Memory B cell (primary cell): Measurements from ENCODE around the gene PLEKHA4.
"Not testable (repeated sequence)": the region's sequence is repeated elsewhere in the genome, so short reads cannot be mapped to it uniquely, and the experiment has no call there.

ENCODE experiments used
- ATAC-seq: fragments of 150-1000 bp; cut with Tn5 transposase; 2 replicates; pipeline ENCODE4 v1.10.0; 2021; ENCODE audit warnings: low read depth, mild to moderate bottlenecking, moderate library complexity
- DNase-seq, 2 donors: peaks; one replicate each; pipeline ENCODE4 v3.0.0; 2022; ENCODE audit warnings: low spot score in 2 of 2
- H3K27ac Mint-ChIP-seq: one replicate; pipeline ENCODE4 v1.8.0; 2022; ENCODE audit warnings: mild to moderate bottlenecking, moderate library complexity, mixed read lengths
- H3K27me3 Mint-ChIP-seq: one replicate; pipeline ENCODE4 v1.8.0; 2022; ENCODE audit warnings: mixed read lengths
- H3K36me3 Mint-ChIP-seq: one replicate; pipeline ENCODE4 v1.8.0; 2022; ENCODE audit warnings: mild to moderate bottlenecking, mixed read lengths
- H3K4me1 Mint-ChIP-seq: one replicate; pipeline ENCODE4 v1.8.0; 2022; ENCODE audit warnings: mixed read lengths
- H3K4me3 Mint-ChIP-seq: one replicate; pipeline ENCODE4 v1.8.0; 2022; ENCODE audit warnings: mild to moderate bottlenecking, moderate library complexity, mixed read lengths
- H3K9me3 Mint-ChIP-seq: one replicate; pipeline ENCODE4 v1.8.0; 2022; ENCODE audit warnings: mixed read lengths

PLEKHA4 gene

DNA sequence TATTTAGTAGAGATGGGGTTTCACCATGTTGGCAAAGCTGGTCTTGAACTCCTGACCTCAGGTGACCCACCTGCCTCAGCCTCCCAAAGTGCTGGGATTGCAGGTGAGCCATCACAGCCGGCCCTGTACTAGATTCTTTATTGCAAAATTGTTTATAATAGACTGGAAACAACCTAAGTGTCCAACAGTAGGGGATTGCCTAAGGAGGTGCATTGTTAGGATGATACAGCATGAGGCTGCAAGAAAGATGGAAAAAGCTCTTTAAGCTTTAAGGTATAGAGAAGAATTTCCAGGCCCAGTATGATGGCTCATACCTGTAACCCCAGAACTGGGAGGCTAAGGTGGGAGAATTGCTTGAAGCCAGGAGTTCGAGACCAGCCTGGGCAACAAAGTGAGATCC is 65.8 kb downstream of the PLEKHA4 start:
- Mint-ChIP-seq H3K9me3 (no peaks in the 10 kb centered on the region), H3K36me3 (peaks cover 4% of the 10 kb centered on the region), H3K4me3 (no peak overlapping the region), H3K27me3 (no peaks in the 10 kb centered on the region), H3K27ac (no peak overlapping the region), H3K4me1 (peaks cover 4% of the 10 kb centered on the region)
- ATAC-seq = no peak
- DNase-seq = no peak

DNA sequence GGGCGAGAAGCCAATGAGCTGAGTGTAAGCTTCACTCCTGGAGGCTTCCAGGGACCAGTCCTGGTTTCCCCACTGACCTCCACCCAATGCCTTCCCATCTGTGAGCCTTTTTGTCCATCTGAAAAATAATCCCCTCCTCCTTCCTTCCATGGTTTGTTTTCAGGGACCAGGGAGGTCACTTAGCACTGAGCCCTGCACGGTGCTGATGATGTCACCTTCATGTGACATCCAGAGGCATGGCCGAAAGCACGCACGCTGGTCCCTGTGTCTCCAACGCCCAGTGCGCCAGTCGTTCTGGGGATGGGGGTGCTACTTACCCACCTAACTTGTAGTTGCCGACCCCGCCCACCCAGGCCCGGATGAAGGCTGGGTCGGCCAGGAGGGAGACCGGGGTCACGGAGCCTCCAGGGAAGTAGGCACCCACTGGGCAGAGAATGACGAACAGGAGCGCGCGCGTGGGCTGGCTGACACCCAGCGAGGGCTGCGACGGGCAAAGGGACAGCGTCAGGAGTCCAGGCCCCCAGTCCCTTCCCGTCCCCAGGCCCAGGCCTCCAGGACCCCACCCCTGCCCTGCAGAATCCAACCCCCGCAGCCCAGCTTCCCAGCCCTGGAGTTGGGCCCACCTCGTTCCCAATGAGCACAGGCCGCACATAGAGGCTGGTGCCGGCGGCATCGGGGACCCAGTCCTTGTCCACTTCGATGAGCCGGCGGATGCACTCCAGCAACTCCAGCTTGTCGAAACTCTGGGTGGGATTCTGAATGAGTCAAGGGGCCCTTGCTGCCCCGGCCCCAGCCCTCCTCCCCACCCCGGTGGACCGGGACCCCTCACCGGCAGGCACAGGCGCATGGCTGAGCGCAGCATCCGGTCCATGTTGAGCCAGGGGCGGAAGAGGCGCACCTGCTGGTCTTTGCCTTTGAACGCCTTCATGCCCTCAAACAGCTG is 68.8 kb downstream of the PLEKHA4 start:
- Mint-ChIP-seq H3K27me3 (no peaks in the 10 kb centered on the region), H3K36me3 (peaks cover 4% of the 10 kb centered on the region)
- no peak for DNase-seq

DNA sequence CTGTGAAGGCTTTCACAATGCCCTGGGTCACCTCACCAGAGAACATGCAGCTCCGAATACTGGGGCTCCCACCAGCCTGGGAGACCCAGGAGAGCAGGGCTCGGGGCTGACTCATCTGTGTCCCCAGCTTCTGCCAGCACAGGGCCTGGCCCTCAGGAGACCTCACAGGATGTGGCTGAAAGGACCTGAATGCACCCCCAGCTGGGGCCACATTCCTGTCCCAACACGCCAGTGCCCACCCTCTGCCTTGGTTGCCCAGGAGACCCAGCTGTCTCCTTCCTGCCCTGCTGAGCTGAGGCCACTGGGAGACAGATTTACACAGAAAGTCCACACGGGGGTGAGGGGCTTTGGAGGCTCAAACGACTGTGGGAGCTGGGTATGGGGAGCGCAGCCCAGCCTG is 69.5 kb downstream of the PLEKHA4 start:
- no peak for ATAC-seq
- Mint-ChIP-seq H3K36me3 (peaks cover 4% of the 10 kb centered on the region), H3K27me3 (no peaks in the 10 kb centered on the region), H3K4me3 (no peak overlapping the region), H3K4me1 (peaks cover 6% of the 10 kb centered on the region), H3K9me3 (no peaks in the 10 kb centered on the region), H3K27ac (no peak overlapping the region)
- no peak for DNase-seq

More for the DNA sequence above, 68.8 kb downstream of the PLEKHA4 start:
- H3K4me3 Mint-ChIP-seq = no peak overlapping the region
- no peak overlapping the region for H3K27ac Mint-ChIP-seq
- peaks cover 4% of the 10 kb centered on the region for H3K4me1 Mint-ChIP-seq
- ATAC-seq = no peak
- H3K9me3 Mint-ChIP-seq = no peaks in the 10 kb centered on the region

DNA sequence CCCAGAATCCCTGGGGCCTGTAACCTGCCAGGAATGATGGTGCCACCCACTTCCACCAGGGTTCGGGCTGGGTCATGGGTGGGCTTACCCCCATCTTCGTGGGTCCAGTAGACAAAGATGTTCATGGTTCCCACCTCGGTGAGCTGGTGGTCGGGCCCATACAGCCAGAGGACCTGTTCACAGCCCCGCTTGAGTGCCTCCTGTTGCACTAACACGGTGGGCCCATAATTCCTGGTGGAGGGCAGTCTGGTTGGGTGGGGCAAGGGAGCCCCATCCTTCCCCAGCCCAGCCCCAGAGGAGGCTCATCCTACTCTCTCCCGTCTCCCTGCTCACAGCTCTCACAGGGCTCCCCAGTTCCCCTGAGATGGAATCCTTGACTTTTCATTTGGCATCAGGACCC is 71.3 kb downstream of the PLEKHA4 start:
- H3K36me3 Mint-ChIP-seq = peaks cover 2% of the 10 kb centered on the region
- no peaks in the 10 kb centered on the region for H3K9me3 Mint-ChIP-seq
- H3K4me3 Mint-ChIP-seq = no peak overlapping the region
- ATAC-seq (no peak), DNase-seq (no peak)
- peaks cover 6% of the 10 kb centered on the region for H3K4me1 Mint-ChIP-seq
- no peaks in the 10 kb centered on the region for H3K27me3 Mint-ChIP-seq
- no peak overlapping the region for H3K27ac Mint-ChIP-seq

DNA sequence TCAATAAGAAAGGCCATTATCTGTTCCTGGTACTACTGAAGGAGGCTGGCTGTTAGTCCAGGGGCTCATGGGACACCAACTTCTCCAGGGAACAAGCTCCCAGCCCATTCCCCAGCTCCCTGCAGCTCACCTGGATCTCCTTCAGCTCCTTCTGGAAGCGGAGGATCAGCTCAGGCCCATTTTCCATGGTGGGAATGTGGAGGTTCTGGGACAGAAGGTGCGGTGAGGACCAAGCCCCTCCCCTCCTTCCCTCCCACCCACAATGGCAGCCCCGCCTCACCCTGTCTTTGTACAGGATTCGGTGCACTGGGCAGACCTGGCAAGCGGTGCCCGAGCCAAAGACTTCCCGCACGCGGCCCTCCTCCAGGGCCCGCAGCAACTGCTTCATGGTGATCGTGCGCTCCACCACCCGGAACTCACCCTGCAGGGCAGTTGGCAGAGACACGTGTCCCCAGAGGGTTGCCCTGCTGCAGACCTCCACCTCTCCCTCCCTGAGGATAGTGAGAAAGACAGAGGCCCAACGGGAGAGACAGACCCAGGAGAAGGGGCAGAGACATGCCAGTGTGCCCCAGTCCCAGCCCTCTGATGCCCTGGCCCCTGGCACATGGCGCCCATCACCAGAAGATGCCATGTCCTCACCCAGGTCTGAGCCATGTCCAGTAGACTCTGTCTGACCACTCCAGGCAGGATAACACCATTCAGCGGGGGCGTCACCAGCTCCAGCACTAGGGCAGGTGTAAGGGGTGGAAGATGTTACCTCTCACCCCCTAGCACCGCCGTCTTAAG is 71.9 kb downstream of the PLEKHA4 start:
- Mint-ChIP-seq H3K27me3 (no peaks in the 10 kb centered on the region), H3K36me3 (peaks cover 2% of the 10 kb centered on the region), H3K4me1 (peaks cover 6% of the 10 kb centered on the region), H3K9me3 (no peaks in the 10 kb centered on the region), H3K4me3 (no peak overlapping the region), H3K27ac (no peak overlapping the region)
- no peak for ATAC-seq
- no peak for DNase-seq

DNA sequence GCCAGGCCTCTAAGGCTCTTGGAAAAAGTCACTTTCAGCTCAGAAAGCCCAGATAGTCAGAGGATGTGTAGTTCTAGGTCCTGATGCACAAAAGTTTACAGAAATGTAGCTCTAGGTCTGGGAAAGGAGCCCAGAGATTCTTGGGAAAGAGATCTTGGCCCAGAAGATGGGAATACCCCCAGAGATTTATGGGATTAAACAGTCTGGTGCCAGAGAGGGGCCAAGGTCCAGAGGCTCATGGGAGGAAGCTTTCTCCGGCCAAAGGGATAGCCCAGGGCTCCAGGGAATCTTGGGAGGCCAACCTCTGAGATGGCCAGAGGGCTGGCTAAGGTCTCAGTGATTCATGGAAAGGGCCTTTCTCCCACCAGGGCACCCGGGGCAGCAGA is 72.7 kb downstream of the PLEKHA4 start:
- no peaks in the 10 kb centered on the region for H3K27me3 Mint-ChIP-seq
- DNase-seq (no peak), ATAC-seq (no peak)
- peak overlapping the region; percentile 94 for H3K27ac Mint-ChIP-seq
- H3K36me3 Mint-ChIP-seq = peaks cover 2% of the 10 kb centered on the region
- H3K4me1 Mint-ChIP-seq = peaks cover 6% of the 10 kb centered on the region
- H3K4me3 Mint-ChIP-seq = peak overlapping the region; percentile 96
- H3K9me3 Mint-ChIP-seq = no peaks in the 10 kb centered on the region

DNA sequence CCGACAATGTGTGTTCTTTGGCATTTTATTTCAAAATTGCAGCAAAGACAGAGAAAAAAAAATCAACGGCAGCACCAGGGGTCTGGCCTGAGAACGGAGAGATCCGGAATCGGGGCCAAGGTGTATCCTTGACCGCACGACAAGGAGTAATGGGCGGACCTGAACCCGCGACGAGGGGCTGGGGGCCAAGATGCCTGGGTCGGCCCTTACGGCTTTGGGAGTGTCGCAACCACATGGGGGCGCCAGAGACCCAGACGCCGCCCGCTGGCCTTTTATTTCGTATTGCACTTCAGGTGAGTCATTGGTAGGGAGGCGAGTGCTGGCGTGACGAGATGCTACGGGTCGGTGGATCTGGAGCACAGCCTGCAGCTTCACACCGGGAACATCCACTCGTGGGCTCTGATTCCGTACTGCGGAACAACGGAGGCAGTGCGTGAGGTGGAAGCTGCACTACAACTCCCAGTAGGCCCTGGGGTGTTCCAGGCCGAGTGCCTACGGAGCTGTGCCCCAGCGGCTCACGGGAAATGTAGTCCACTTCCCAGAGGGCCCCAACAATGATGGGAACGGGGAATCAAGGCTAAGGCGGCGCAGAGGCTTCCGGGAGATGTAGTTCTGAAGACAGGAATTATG is 73.2 kb downstream of the PLEKHA4 start:
- Mint-ChIP-seq H3K4me3 (peak overlapping the region; percentile 96), H3K27ac (peak overlapping the region; percentile 94), H3K27me3 (no peaks in the 10 kb centered on the region), H3K36me3 (peaks cover under 1% of the 10 kb centered on the region), H3K4me1 (peaks cover 6% of the 10 kb centered on the region), H3K9me3 (no peaks in the 10 kb centered on the region)
- peak; percentile 97 for ATAC-seq
- DNase-seq = peak; percentile 80 to 87

DNA sequence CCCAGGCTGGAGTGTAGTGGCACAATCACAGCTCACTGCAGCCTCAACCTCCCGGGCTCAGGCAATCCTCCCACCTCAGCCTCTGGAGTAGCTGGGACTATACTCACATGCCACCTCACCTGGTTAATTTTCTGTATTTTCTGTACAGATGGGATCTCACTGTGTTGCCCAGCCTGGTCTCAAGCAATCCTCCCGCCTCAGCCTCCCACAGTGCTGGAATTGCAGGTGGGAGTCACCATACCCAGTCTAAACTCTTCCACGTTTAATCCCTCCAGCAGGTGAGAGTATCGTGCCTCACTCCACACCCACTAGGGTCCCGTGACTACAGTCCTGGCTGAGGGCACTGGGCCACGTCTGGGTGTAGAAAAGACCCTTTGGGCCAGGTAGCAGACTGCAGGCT is 74.1 kb downstream of the PLEKHA4 start:
- peaks cover 6% of the 10 kb centered on the region for H3K4me1 Mint-ChIP-seq
- ATAC-seq = no peak
- H3K9me3 Mint-ChIP-seq = no peaks in the 10 kb centered on the region
- H3K36me3 Mint-ChIP-seq = no peaks in the 10 kb centered on the region
- peak overlapping the region; percentile 96 for H3K4me3 Mint-ChIP-seq
- DNase-seq = no peak
- no peaks in the 10 kb centered on the region for H3K27me3 Mint-ChIP-seq
- H3K27ac Mint-ChIP-seq = peak overlapping the region; percentile 21

DNA sequence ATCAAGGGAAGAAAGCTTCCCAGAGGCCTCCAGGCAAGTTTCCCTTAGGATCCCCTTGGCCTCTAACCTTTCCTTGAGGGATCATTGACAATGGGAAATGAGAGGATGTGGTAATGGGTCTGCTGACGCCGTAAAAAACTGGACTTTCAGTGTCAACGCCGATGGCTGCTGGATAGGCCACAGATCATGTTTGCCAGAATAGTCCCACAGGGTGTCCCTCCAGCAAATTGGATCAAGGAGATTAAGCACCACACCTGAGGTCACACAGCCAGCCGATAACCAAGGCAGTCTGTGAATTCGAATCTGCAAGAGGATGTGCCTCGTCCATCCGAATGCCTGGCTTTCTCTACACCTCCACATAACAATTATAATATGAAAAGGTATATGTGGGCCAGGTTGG is 75.1 kb downstream of the PLEKHA4 start:
- DNase-seq (no peak), ATAC-seq (no peak)
- H3K9me3 Mint-ChIP-seq = no peaks in the 10 kb centered on the region
- no peaks in the 10 kb centered on the region for H3K27me3 Mint-ChIP-seq
- H3K36me3 Mint-ChIP-seq = no peaks in the 10 kb centered on the region
- no peak overlapping the region for H3K4me3 Mint-ChIP-seq
- H3K27ac Mint-ChIP-seq = no peak overlapping the region
- peaks cover 6% of the 10 kb centered on the region for H3K4me1 Mint-ChIP-seq

DNA sequence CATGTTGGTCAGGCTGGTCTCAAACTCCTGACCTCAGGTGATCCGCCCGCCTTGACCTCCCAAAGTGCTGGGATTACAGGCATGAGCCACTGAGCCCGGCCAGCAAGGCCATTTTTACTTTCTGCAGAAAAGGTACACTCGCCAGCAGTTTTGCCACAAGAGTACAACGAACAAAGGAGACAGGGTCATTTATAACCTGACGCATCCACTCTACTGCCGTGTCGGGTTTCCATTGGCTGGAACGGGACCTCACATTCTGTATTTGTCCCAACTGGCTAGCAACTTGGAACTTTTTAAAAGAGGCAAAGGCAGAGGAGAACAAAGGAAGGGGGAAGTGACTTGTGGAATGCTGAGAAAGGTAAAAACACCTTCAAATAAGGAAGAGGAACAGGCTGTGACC is 81.1 kb downstream of the PLEKHA4 start:
- H3K4me1 Mint-ChIP-seq, H3K4me3 Mint-ChIP-seq, H3K27me3 Mint-ChIP-seq, H3K36me3 Mint-ChIP-seq, DNase-seq, H3K27ac Mint-ChIP-seq, H3K9me3 Mint-ChIP-seq, ATAC-seq: not testable (repeated sequence)
